HT1080 (cell line): Measurements from ENCODE around the gene TPST1. TPM values are rescaled to one million over a fixed set of nuclear protein-coding genes. Genes with fewer than 3 reads are reported as not detected.

Experiments used
- DNase-seq: peaks from one replicate; pipeline ENCODE4 v3.0.0-alpha.2; 2015; ENCODE audit warnings: low read depth
- total RNA-seq: library from RNA; depleted of rRNA; stranded (reverse); fragments of >200 nt; shearing (Covaris generic); gene quantifications from 2 replicates; pipeline ENCODE4 v1.2.3, GENCODE V29; 2014

The TPST1 gene
- total RNA-seq, 1 experiment from 2014 or later, result 51.6 TPM

- DNase-seq, result peak; percentile 97
Measured at GRCh38 chr7:66281678-66282590, 76.8 kb downstream of the TPST1 start.

DNA sequence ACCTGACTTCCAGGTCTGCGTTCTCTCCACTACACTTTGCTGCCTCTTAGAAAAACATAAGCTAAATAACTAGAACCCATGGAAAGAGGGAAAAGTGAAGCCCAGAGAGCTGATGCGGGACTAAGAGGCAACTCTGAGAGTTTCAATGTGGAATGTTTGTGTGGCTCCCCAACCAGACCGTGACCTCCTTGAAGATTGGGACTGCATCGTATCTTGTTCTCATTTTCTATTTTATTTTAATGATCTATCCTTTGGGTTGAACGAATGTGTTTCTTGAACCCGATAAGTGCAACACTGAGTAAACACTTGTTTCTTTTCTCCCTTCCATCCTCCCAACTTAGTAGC is 77.4 kb downstream of the TPST1 start:
- DNase-seq, result no peak

GRCh38 chr7:66283003-66283920 is 78.1 kb downstream of the TPST1 start:
- peak; percentile 82 for DNase-seq

GRCh38 chr7:66296001-66296521 is 90.9 kb downstream of the TPST1 start:
- DNase-seq, result no peak

DNA sequence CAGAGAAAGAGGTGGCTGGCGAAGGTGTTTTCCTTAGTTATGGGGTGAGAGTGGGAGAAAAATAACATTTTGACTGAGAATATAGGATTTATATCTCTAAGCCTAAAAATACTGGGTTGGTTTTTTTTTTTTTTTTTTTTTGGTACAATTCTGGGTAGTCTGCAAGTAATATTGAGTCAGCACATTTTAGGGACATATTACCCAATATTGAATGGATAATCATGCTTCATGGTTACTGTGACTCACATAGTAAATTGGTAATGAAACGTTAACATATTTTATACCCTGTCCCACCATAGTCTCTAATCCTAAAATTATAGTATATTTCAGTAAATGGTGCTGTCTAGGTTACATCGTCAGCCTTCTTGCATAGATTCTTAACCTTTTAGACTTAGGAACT is 91.4 kb downstream of the TPST1 start:
- no peak for DNase-seq

GRCh38 chr7:66297579-66297978 is 92.4 kb downstream of the TPST1 start:
- DNase-seq, result no peak

DNA sequence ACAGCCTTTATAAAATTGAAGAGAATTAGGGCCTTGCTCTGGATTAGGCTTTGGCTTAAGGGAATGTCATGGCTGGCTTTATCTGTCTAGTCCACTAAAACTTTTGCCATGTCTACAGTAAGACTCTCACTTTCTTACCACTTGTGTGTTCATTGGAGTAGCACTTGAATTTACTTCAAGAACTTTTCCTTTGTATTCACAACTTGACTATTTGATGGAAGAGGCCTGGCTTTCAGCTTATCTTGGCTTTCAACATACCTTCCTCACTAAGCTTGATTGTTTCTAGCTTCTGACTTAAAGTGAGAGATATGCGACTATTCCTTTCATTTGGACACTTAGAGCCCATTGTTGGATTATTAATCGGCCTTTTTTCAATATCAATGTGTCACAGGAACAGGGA is 96.1 kb downstream of the TPST1 start:
- DNase-seq, result no peak

DNA sequence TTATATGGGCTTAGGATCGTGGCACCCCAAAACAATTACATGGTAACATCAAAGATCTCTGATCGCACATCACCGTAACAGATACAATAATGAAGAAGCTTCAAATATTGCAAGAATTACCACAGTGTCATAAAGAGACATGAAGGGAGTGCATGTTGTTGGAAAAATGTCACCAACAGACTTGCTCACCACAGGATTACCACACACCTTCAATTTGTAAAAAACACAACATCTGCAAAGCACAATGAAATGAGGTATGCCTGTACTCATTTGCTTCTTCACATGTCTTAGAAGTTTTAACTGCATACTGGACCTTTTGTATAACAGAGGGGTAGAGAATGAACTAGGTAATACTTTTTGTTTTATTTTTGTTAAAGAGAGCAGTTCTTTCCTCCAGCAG is 96.6 kb downstream of the TPST1 start:
- DNase-seq, result no peak

- DNase-seq, result no peak
Measured at GRCh38 chr7:66303454-66304155, 98.5 kb downstream of the TPST1 start.

- peak; percentile 64 for DNase-seq
Measured at GRCh38 chr7:66304536-66304935, 99.4 kb downstream of the TPST1 start.

- DNase-seq, result no peak
Measured at GRCh38 chr7:66306243-66306642, 101.1 kb downstream of the TPST1 start.

- DNase-seq, result peak; percentile 59
Measured at GRCh38 chr7:66307591-66308215, 102.6 kb downstream of the TPST1 start.

- DNase-seq, result peak; percentile 44
Measured at GRCh38 chr7:66308411-66308810, 103.3 kb downstream of the TPST1 start.

DNA sequence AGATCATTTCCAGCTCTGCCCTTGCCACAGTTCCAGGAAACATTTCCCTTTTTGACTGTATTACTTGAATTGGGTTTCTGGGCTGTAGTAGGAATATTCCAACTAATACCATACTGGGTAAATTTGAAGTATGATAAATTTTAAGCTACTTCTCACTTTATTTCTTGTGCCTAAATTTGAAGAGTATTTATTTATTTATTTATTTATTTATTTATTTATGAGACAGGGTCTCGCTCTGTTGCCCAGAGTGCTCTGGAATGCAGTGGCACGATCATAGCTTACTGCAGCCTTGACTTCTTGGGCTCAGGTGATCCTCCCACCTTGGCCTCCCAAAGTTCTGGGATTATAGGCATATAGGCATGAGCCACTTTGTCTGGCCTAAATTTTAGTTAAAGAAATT is 105.5 kb downstream of the TPST1 start:
- DNase-seq, result no peak

- DNase-seq, result no peak
Measured at GRCh38 chr7:66313886-66314568, 108.9 kb downstream of the TPST1 start.

GRCh38 chr7:66315192-66315591 is 110.1 kb downstream of the TPST1 start:
- no peak for DNase-seq

GRCh38 chr7:66319407-66319979 is 114.4 kb downstream of the TPST1 start:
- DNase-seq, result no peak

DNA sequence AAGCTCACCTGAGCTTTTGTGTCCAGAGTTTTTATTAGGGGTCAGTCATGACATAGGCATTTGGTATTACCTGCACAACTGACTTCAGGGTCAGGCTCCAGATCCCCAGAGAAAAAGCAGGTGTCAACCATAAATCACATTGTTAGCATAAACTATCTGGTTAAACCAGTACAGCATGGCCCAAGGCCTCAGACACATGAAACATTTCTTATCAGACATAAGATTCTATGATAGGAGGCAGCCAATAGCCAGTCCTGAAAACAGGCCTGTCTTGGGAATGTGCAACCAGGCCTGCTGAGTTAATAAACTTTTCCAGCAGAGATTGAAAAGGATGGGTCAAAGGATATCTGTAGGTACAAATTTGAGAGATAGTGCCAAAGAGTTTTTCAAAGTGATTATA is 116.1 kb downstream of the TPST1 start:
- DNase-seq, result no peak

GRCh38 chr7:66323114-66323796 is 118.1 kb downstream of the TPST1 start:
- DNase-seq, result no peak
